Stimulated activated memory B cell treated with anti-CD40 and anti-IgM and Interleukin-4, amounts not matched to agents 10 μg/mL and 1 μg/mL and 100 μg/mL, for 72 hours (primary cell): ENCODE measurements around the gene TBC1D22A.
A peak's percentile ranks its signal among the peaks of the same experiment; 100 is the strongest.
"Not testable (repeated sequence)": the region's sequence is repeated elsewhere in the genome, so short reads cannot be mapped to it uniquely, and the experiment has no call there.

Experiments used
- ATAC-seq: fragments of 150-1000 bp; cut with Tn5 transposase; 2 replicates; pipeline ENCODE4 v1.10.0; 2021
- H3K27ac Mint-ChIP-seq: one replicate; pipeline ENCODE4 v1.8.0; 2022; ENCODE audit warnings: mild to moderate bottlenecking, mixed read lengths
- H3K27me3 Mint-ChIP-seq: one replicate; pipeline ENCODE4 v1.8.0; 2022; ENCODE audit warnings: mixed read lengths
- H3K36me3 Mint-ChIP-seq: one replicate; pipeline ENCODE4 v1.8.0; 2022; ENCODE audit warnings: mixed read lengths
- H3K4me1 Mint-ChIP-seq: one replicate; pipeline ENCODE4 v1.8.0; 2022; ENCODE audit warnings: mixed read lengths
- H3K4me3 Mint-ChIP-seq: one replicate; pipeline ENCODE4 v1.8.0; 2022; ENCODE audit warnings: mild to moderate bottlenecking, moderate library complexity, mixed read lengths
- H3K9me3 Mint-ChIP-seq: one replicate; pipeline ENCODE4 v1.8.0; 2022; ENCODE audit warnings: mixed read lengths

The TBC1D22A gene

DNA sequence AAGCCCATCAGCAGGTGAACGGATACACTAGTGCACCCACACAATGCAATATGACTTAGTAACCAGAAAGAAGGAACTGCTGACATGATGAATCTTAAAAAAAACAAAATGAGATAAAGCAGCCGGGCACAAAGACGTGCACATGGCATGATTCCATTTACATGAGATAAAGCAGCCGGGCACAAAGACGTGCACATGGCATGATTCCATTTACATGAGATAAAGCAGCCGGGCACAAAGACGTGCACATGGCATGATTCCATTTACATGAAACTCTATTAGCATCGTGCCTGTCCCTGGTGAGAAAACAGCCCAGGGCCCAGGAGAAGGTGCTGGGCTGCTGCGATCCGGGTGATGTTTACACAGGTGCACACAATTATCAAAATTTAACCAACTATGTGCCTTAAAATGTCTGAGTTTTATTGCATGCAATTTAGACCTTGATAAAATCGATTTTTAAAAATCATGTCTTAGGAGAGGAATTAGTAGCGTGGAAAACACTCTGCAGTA lies 28.2 kb upstream of the TBC1D22A start:
- H3K27me3 Mint-ChIP-seq, H3K9me3 Mint-ChIP-seq, H3K4me3 Mint-ChIP-seq, H3K27ac Mint-ChIP-seq, ATAC-seq: not testable (repeated sequence)
- Mint-ChIP-seq H3K36me3 (peaks cover 10% of the 10 kb centered on the region), H3K4me1 (peaks cover 70% of the 10 kb centered on the region)

DNA sequence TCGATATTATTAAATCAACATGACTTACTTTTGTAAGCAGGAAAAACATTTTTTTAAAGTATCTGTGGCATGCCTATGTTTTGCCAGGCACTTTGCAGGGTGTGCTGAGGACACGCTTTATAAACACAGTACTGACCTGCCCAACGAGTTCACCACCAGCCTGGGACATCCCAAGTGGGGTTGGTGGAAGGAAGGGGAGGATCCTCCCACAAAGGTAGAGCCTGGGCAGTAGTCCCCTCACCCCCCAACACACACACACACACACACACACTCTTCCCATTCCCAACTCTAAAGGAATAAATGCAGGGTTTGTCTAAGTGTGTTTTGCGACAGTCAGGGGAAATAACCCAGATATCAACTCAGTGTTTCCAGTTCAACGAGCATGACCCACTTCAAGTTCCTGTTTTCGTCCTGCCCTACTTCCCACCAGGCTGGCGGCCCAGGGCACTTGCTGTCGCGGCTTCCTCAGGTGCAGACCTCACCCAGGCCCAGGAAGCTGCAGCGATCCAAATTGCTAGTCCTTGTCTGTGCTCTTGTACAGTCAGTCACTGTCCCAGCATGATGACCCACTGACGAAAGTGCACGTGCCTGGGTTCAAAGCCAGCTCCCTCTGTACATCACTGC lies 27.5 kb upstream of the TBC1D22A start:
- Mint-ChIP-seq H3K4me3 (peak overlapping the region; percentile 66), H3K36me3 (peaks cover 10% of the 10 kb centered on the region), H3K27ac (peak overlapping the region; percentile 60), H3K4me1 (peaks cover 67% of the 10 kb centered on the region), H3K27me3 (no peaks in the 10 kb centered on the region), H3K9me3 (no peaks in the 10 kb centered on the region)
- ATAC-seq, result peak; percentile 83

DNA sequence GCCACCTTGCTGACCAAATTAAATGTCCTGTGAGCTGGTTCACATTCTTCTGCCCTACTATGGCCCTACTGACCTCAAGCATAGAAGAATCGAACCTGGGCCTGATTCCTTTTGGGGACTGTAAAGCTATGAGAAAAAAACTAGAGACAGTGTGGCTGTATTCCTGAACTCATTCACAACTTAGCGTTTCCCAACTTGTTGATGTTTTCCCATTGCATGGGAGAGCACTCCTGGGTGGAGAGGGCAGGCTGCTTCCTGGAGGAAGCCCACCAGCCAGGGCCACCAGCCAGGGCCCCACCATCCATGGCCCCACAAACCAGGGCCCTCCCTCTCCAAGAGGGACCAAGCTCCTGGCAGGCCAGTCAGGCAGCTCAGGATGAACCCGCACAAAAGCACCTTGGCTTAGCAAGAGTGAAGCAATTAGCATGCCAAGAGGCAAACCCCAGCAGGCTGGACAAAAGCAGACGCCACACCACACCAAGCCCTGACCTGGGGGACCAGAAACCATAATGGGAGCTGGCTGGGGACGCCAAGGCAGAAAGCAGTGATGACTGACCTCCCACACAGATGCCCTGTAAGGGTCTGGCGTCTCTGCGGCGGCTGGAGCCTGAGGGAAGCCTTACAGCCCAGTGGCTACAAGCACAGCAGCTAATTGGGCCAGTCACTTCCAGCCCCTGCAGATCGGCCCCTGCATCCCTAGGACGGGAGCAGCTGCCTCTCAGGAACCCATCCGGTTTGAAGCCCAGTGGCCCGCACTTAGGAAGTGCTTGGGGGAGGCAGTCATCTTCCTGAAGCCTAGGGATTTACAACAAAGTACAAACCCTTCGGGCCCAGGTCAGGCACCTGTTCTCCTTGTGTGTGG lies 26.5 kb upstream of the TBC1D22A start:
- H3K36me3 Mint-ChIP-seq, result peaks cover 10% of the 10 kb centered on the region
- H3K27ac Mint-ChIP-seq, result peak overlapping the region; percentile 77
- peaks cover 64% of the 10 kb centered on the region for H3K4me1 Mint-ChIP-seq
- no peaks in the 10 kb centered on the region for H3K9me3 Mint-ChIP-seq
- H3K27me3 Mint-ChIP-seq, result no peaks in the 10 kb centered on the region
- H3K4me3 Mint-ChIP-seq, result peak overlapping the region; percentile 87
- no peak for ATAC-seq

DNA sequence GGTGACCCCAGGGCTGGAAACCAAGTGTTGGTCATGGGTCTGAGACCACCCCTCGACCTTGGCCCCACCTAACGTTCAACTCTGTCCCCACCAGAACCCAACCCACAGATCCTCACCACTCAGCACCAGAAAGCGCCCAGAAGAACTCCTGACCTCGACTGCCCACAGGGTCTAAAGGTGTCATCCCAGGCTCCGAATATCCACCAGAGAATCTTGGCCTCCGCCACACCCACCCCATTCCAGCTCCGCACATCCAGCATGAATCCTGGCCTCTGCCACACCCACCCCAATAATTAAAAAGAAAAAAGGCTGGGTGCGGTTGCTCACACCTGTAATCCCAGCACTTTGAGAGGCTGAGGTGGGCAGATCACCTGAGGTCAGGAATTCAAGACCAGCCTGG lies 25.7 kb upstream of the TBC1D22A start:
- H3K27me3 Mint-ChIP-seq, result no peaks in the 10 kb centered on the region
- H3K27ac Mint-ChIP-seq, result peak overlapping the region; percentile 77
- peaks cover 4% of the 10 kb centered on the region for H3K36me3 Mint-ChIP-seq
- peaks cover 58% of the 10 kb centered on the region for H3K4me1 Mint-ChIP-seq
- no peaks in the 10 kb centered on the region for H3K9me3 Mint-ChIP-seq
- ATAC-seq, result no peak
- H3K4me3 Mint-ChIP-seq, result peak overlapping the region; percentile 87

- ATAC-seq, result peak; percentile 58
- Mint-ChIP-seq H3K4me3 (peak overlapping the region; percentile 87), H3K27me3 (no peaks in the 10 kb centered on the region), H3K9me3 (no peaks in the 10 kb centered on the region), H3K36me3 (no peaks in the 10 kb centered on the region), H3K4me1 (peaks cover 57% of the 10 kb centered on the region), H3K27ac (peak overlapping the region; percentile 77)
Observed at GRCh38 chr22:46737105-46737975, 25.1 kb upstream of the TBC1D22A start.

- Mint-ChIP-seq H3K27ac (peak within 1 kb of the TSS; percentile 77), H3K9me3 (peaks cover 5% of the 10 kb centered on the region), H3K36me3 (peaks cover 5% of the 10 kb centered on the region), H3K4me3 (peak within 1 kb of the TSS; percentile 87), H3K4me1 (peaks cover 57% of the 10 kb centered on the region), H3K27me3 (no peaks in the 10 kb centered on the region)
- ATAC-seq, result peak; percentile 76
Observed at GRCh38 chr22:46737976-46738646, 24.3 kb upstream of the TBC1D22A start, which contains the start of gene CERK. TSS of gene CERK (minus strand) at chr22:46738252. CDS start at chr22:46738148, 104 bp downstream.

DNA sequence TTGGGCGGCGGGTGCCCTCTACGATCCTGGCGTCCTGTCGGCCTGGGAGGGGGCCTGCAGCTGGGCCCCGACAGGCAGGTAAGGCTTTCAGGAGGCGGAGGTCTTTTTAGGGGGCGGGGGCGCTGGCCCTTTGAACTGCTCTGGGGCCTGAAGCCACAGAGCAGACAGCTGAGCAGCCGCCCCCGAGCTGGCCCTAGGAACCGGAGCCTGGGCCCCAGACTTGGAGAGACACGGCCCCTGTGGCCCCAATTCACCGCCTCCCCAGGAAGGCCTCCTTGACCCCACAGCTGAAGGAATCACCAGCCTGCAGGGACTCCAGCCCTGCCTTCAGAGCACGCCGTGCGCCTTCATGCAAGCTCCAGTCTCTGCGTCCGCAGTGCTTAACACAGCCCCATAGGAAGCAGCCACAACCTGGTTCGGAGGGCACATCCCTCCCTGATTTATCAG lies 23.8 kb upstream of the TBC1D22A start:
- Mint-ChIP-seq H3K27ac (no peak overlapping the region), H3K4me1 (peaks cover 56% of the 10 kb centered on the region), H3K9me3 (peaks cover 5% of the 10 kb centered on the region), H3K4me3 (peak overlapping the region; percentile 45), H3K36me3 (peaks cover 7% of the 10 kb centered on the region), H3K27me3 (no peaks in the 10 kb centered on the region)
- ATAC-seq, result no peak

DNA sequence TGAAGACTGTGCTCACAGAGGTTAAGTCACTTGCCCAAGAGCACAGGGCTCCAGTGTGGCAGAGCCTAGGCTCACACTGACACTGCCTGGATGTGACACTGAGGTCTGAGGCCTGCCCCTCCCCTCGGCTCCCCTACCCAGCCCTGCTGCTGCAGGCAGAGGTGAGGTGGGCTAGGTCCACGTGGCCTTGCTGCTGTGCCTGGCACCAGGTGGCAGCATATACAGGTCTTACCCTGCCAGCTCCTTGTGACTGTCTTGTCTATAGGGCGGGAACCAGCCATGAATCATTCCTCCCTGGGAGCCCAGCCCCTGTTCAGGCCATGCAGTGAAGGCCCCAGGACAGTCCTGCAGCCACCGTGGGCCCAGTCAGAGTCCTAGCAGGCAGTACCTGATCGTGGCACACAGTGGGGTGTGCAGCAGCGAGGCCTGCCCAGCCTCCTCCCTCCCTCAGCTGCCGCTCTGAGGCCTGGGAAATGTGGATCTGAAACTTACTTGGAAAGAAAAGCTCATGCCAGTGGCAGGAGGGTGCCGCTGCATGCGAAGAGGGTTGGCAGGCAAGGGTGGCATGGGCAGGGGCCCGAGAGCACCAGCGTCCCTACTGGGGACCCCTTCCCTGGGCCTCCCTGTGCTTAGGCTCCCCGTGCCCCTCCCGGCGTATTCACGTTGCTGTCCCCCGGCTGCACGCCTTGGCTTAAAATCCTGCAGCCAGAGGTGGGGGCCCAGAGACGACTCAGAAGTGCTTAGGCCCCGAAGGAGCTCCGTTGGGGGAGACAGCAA lies 23.2 kb upstream of the TBC1D22A start:
- peaks cover 50% of the 10 kb centered on the region for H3K4me1 Mint-ChIP-seq
- no peaks in the 10 kb centered on the region for H3K27me3 Mint-ChIP-seq
- H3K27ac Mint-ChIP-seq, result no peak overlapping the region
- H3K9me3 Mint-ChIP-seq, result peaks cover 5% of the 10 kb centered on the region
- H3K36me3 Mint-ChIP-seq, result peaks cover 7% of the 10 kb centered on the region
- ATAC-seq, result no peak
- H3K4me3 Mint-ChIP-seq, result peak overlapping the region; percentile 45

DNA sequence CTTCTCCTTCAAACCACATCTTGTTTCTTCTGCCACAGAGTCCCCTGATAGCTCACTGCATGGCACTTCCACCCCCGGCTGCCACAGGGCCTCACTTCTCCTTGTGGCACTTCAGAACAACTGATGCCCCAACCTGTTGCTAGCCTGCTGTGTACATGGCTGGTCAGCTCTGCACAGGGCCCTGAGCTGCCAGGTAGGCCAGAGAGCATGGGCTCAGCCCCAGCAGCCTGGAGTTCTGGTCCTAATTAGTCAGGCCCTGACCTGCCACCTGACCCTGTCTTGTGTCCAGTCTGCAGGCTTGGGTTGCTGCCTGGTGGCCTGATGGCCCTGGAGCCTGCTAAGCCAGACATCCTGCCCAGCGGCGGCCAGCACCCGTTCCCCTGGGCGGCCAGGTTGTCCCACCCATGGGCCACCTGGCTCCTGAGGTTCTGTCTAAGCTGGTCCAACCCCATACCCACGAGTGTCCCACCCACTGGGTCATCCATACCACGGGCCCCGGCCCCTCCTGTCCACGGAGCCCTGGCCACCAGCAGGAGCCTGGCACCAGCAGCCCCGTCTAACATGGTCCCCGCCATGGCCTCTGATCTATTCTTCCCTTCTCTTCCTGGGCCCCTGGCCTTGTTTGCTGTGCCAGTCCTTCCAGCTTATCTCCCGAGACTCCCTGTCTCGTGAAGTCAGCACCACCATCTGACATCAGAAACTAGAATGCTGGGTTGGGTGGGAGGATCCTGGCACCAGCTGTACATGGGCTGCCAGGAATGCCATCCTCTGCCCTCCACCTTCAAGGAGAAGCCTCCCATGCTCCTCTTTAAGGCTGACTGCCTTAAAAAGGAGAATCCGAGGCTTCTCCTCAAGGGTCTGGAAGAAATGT lies 21.3 kb upstream of the TBC1D22A start:
- H3K27ac Mint-ChIP-seq, result peak overlapping the region; percentile 15
- no peak overlapping the region for H3K4me3 Mint-ChIP-seq
- H3K36me3 Mint-ChIP-seq, result peaks cover 7% of the 10 kb centered on the region
- ATAC-seq, result no peak
- H3K9me3 Mint-ChIP-seq, result peaks cover 5% of the 10 kb centered on the region
- H3K4me1 Mint-ChIP-seq, result peaks cover 32% of the 10 kb centered on the region
- no peaks in the 10 kb centered on the region for H3K27me3 Mint-ChIP-seq

- Mint-ChIP-seq H3K9me3 (peaks cover 5% of the 10 kb centered on the region), H3K27me3 (no peaks in the 10 kb centered on the region), H3K36me3 (peaks cover 7% of the 10 kb centered on the region), H3K4me3 (no peak overlapping the region), H3K27ac (no peak overlapping the region), H3K4me1 (peaks cover 23% of the 10 kb centered on the region)
- no peak for ATAC-seq
Observed at GRCh38 chr22:46741974-46742519, 20.4 kb upstream of the TBC1D22A start.

DNA sequence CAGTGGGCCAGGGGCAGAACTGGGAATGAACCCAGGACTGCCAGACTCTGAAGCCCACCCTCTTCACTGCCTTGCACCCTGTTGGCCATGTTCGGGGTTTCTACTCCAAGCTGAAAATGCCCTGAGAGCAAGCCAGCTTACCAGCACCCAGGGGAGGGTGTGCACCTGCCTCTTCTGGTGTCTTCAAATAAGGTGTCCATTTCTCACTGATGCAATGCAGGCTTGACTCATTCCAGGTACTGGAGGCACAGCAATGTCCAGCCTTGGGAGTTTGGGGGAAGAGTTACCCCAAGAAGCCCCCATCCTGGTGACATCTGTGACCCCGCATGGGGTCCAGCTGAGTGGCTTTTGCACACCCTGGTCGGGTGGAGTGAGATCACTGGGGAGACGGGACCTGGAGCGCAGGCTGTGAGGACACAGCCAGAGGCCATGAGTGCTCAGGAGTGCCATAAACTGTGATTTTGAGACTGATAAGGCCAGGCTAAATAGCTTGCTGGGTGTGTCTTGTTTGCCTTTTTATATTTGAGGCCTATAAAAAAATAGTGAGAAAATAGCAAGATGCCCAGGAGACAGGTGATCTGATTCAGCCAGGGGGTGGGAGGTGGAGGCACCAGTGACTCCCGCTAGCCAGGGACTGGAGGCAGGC lies 19.8 kb upstream of the TBC1D22A start:
- H3K27ac Mint-ChIP-seq, result no peak overlapping the region
- peaks cover 17% of the 10 kb centered on the region for H3K4me1 Mint-ChIP-seq
- H3K27me3 Mint-ChIP-seq, result no peaks in the 10 kb centered on the region
- no peak for ATAC-seq
- peaks cover 5% of the 10 kb centered on the region for H3K9me3 Mint-ChIP-seq
- peaks cover 7% of the 10 kb centered on the region for H3K36me3 Mint-ChIP-seq
- H3K4me3 Mint-ChIP-seq, result no peak overlapping the region

DNA sequence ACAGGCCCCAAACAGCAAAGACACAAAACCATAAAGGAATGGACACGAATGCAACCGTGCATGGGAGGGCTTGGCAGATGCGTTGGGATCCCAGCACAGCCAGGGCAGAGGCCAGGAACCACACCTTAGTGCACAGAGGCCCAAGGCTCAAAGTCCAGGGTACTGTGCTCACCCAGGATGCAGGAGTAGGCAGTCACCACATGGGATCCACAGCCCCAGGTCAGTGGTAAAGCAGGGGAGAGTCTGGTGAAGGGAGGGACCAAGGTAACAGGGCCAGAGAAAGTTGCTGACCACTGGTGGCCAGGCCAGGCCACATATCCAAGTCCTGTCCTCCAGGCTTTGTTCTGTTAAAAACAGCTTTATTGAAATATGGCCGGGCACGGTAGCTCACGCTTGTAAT lies 17.9 kb upstream of the TBC1D22A start:
- no peak for ATAC-seq
- peaks cover 18% of the 10 kb centered on the region for H3K4me1 Mint-ChIP-seq
- no peak overlapping the region for H3K27ac Mint-ChIP-seq
- no peak overlapping the region for H3K4me3 Mint-ChIP-seq
- H3K9me3 Mint-ChIP-seq, result peaks cover 5% of the 10 kb centered on the region
- peaks cover 12% of the 10 kb centered on the region for H3K27me3 Mint-ChIP-seq
- peaks cover 7% of the 10 kb centered on the region for H3K36me3 Mint-ChIP-seq
